HepG2 (cell line): ENCODE measurements around the gene DBN1. TPM values are rescaled to one million over a fixed set of nuclear protein-coding genes. Genes with fewer than 3 reads are reported as not detected.

Experiments used
- BCL6 ChIP-seq: IDR thresholded peaks from 2 replicates; pipeline ENCODE4 v1.6.1; 2016; ENCODE audit warnings: missing genetic modification reagents, missing compliant biosample characterization
- DRAP1 ChIP-seq: IDR thresholded peaks from 2 replicates; pipeline ENCODE4 v1.6.1; 2016; ENCODE audit warnings: missing genetic modification reagents, missing compliant biosample characterization
- ELF3 ChIP-seq: IDR thresholded peaks from 2 replicates; pipeline ENCODE4 v1.6.1; 2016; ENCODE audit warnings: missing genetic modification reagents, missing compliant biosample characterization
- HDAC6 ChIP-seq: fragments of 200-600 bp; sonication (generic); IDR thresholded peaks from 2 replicates; pipeline ENCODE4 v1.7.0; 2017; ENCODE audit warnings: mild to moderate bottlenecking, antibody characterized with exemption, low read length, low read depth
- MEIS2 ChIP-seq: sonication (generic); formaldehyde crosslinking; IDR thresholded peaks from 2 replicates; pipeline ENCODE4 v1.9.0; 2021; ENCODE audit warnings: mild to moderate bottlenecking, missing genetic modification reagents
- NCOA2 ChIP-seq: sonication (generic); formaldehyde crosslinking; IDR thresholded peaks from 2 replicates; pipeline ENCODE4 v1.8.0; 2022; ENCODE audit warnings: inconsistent platforms
- NR2C2 ChIP-seq: sonication (generic); formaldehyde crosslinking; IDR thresholded peaks from 2 replicates; pipeline ENCODE4 v1.4.0; 2020; ENCODE audit warnings: missing genetic modification reagents, mild to moderate bottlenecking, moderate library complexity, borderline replicate concordance
- SIX1 ChIP-seq: sonication (generic); formaldehyde crosslinking; IDR thresholded peaks from 2 replicates; pipeline ENCODE4 v1.4.0; 2020; ENCODE audit warnings: missing genetic modification reagents, borderline replicate concordance
- TAF1 ChIP-seq: sonication (generic); formaldehyde crosslinking; IDR thresholded peaks from 2 replicates; pipeline ENCODE4 v1.4.0; 2020; ENCODE audit warnings: missing genetic modification reagents
- TBX3 ChIP-seq: fragments of 450-650 bp; IDR thresholded peaks from 2 replicates; pipeline ENCODE4 v1.6.1; 2017; ENCODE audit warnings: antibody characterized with exemption, mild to moderate bottlenecking, inconsistent platforms, borderline replicate concordance
- TRIM22 ChIP-seq: fragments of 450-650 bp; IDR thresholded peaks from 2 replicates; pipeline ENCODE4 v1.6.1; 2017
- ZNF33B ChIP-seq: sonication (generic); formaldehyde crosslinking; IDR thresholded peaks from 2 replicates; pipeline ENCODE4 v1.5.1; 2020; ENCODE audit warnings: mild to moderate bottlenecking, missing genetic modification reagents
- polyA plus RNA-seq, 8 experiments: library from polyadenylated mRNA; depleted of rRNA in 3 of 8; stranded (reverse) in 7 of 8; unstranded in 1 of 8; fragments of >200 nt; fragmentation: Illumina TruSeq in 4 of 8; extraction: Trizol in 4 of 8; gene quantifications; 2 replicates each; pipeline versions ENCODE4 v1.2.1 to v1.2.3, GENCODE V29; 2011 to 2016; ENCODE audit warnings: low read depth in 4 of 8, missing spikeins in 1 of 8, mixed read lengths in 1 of 8; ENCODE audit not compliant: insufficient read depth in 1 of 8
- total RNA-seq, 5 experiments: library from RNA; depleted of rRNA; stranded (reverse); fragments of >200 nt; fragmentation: Illumina TruSeq; extraction: Trizol; gene quantifications; 2 replicates each; pipeline ENCODE4 v1.2.3, GENCODE V29; 2016; ENCODE audit warnings: low read depth in 1 of 5
- TF ChIP-seq, protein P1 (sequence below): sonication (generic); formaldehyde crosslinking; IDR thresholded peaks from 2 replicates; pipeline ENCODE4 v1.9.0; 2022; ENCODE audit warnings: low read depth, missing genetic modification reagents
- TF ChIP-seq, protein P2 (sequence below): sonication (generic); formaldehyde crosslinking; IDR thresholded peaks from 2 replicates; pipeline ENCODE4 v1.8.1; 2023; ENCODE audit warnings: mild to moderate bottlenecking, missing genetic modification reagents, borderline replicate concordance
- TF ChIP-seq, protein P3 (sequence below): sonication (generic); formaldehyde crosslinking; IDR thresholded peaks from 2 replicates; pipeline ENCODE4 v1.5.0; 2020; ENCODE audit warnings: mild to moderate bottlenecking, missing genetic modification reagents, borderline replicate concordance
- TF ChIP-seq, protein P4 (sequence below): IDR thresholded peaks from 2 replicates; pipeline ENCODE4 v1.6.1; 2016; ENCODE audit warnings: missing compliant biosample characterization, missing genetic modification reagents, borderline replicate concordance

The DBN1 gene
- total and polyA plus RNA-seq, 2 of the 13 experiments (the other 11 are each of a cell fraction or from before 2014, with no cell fraction given), result 27.0 to 37.3 TPM

GRCh38 chr5:177447611-177448243, 25.7 kb downstream of the DBN1 start (continued):
- TF ChIP-seq, protein P1, sequence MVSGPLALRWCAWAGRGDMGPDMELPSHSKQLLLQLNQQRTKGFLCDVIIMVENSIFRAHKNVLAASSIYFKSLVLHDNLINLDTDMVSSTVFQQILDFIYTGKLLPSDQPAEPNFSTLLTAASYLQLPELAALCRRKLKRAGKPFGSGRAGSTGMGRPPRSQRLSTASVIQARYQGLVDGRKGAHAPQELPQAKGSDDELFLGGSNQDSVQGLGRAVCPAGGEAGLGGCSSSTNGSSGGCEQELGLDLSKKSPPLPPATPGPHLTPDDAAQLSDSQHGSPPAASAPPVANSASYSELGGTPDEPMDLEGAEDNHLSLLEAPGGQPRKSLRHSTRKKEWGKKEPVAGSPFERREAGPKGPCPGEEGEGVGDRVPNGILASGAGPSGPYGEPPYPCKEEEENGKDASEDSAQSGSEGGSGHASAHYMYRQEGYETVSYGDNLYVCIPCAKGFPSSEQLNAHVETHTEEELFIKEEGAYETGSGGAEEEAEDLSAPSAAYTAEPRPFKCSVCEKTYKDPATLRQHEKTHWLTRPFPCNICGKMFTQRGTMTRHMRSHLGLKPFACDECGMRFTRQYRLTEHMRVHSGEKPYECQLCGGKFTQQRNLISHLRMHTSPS (CRISPR knock-in tag), result peak; percentile 97
- TF ChIP-seq, protein P2, sequence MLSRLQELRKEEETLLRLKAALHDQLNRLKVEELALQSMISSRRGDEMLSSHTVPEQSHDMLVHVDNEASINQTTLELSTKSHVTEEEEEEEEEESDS (CRISPR knock-in tag), result no peak
- peak; percentile 55; the same call in 1 of the 2 replicates for TF ChIP-seq ELF3 (CRISPR knock-in tag)
- TF ChIP-seq BCL6, result peak; percentile 20; the same call in 1 of the 2 replicates
- 0 out of 2 replicates have a peak, but pooled peaks have one; percentile 24 for TF ChIP-seq NCOA2 (CRISPR knock-in tag)
- TF ChIP-seq NR2C2, result peak; percentile 80
- TF ChIP-seq ZNF33B (CRISPR knock-in tag), result no peak
- TF ChIP-seq DRAP1 (CRISPR knock-in tag), result peak; percentile 73
- no peak for TF ChIP-seq TRIM22
- TF ChIP-seq HDAC6, result no peak
- 0 out of 2 replicates have a peak, but pooled peaks have one; percentile 51 for TF ChIP-seq TAF1
- TF ChIP-seq, protein P3, sequence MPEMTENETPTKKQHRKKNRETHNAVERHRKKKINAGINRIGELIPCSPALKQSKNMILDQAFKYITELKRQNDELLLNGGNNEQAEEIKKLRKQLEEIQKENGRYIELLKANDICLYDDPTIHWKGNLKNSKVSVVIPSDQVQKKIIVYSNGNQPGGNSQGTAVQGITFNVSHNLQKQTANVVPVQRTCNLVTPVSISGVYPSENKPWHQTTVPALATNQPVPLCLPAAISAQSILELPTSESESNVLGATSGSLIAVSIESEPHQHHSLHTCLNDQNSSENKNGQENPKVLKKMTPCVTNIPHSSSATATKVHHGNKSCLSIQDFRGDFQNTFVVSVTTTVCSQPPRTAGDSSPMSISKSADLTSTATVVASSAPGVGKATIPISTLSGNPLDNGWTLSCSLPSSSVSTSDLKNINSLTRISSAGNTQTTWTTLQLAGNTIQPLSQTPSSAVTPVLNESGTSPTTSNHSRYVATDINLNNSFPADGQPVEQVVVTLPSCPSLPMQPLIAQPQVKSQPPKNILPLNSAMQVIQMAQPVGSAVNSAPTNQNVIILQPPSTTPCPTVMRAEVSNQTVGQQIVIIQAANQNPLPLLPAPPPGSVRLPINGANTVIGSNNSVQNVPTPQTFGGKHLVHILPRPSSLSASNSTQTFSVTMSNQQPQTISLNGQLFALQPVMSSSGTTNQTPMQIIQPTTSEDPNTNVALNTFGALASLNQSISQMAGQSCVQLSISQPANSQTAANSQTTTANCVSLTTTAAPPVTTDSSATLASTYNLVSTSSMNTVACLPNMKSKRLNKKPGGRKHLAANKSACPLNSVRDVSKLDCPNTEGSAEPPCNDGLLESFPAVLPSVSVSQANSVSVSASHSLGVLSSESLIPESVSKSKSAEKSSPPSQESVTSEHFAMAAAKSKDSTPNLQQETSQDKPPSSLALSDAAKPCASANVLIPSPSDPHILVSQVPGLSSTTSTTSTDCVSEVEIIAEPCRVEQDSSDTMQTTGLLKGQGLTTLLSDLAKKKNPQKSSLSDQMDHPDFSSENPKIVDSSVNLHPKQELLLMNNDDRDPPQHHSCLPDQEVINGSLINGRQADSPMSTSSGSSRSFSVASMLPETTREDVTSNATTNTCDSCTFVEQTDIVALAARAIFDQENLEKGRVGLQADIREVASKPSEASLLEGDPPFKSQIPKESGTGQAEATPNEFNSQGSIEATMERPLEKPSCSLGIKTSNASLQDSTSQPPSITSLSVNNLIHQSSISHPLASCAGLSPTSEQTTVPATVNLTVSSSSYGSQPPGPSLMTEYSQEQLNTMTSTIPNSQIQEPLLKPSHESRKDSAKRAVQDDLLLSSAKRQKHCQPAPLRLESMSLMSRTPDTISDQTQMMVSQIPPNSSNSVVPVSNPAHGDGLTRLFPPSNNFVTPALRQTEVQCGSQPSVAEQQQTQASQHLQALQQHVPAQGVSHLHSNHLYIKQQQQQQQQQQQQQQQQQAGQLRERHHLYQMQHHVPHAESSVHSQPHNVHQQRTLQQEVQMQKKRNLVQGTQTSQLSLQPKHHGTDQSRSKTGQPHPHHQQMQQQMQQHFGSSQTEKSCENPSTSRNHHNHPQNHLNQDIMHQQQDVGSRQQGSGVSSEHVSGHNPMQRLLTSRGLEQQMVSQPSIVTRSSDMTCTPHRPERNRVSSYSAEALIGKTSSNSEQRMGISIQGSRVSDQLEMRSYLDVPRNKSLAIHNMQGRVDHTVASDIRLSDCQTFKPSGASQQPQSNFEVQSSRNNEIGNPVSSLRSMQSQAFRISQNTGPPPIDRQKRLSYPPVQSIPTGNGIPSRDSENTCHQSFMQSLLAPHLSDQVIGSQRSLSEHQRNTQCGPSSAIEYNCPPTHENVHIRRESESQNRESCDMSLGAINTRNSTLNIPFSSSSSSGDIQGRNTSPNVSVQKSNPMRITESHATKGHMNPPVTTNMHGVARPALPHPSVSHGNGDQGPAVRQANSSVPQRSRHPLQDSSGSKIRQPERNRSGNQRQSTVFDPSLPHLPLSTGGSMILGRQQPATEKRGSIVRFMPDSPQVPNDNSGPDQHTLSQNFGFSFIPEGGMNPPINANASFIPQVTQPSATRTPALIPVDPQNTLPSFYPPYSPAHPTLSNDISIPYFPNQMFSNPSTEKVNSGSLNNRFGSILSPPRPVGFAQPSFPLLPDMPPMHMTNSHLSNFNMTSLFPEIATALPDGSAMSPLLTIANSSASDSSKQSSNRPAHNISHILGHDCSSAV, result no peak
- TF ChIP-seq TBX3, result no peak
- TF ChIP-seq SIX1, result peak; percentile 13; the same call in 1 of the 2 replicates
- TF ChIP-seq, protein P4, sequence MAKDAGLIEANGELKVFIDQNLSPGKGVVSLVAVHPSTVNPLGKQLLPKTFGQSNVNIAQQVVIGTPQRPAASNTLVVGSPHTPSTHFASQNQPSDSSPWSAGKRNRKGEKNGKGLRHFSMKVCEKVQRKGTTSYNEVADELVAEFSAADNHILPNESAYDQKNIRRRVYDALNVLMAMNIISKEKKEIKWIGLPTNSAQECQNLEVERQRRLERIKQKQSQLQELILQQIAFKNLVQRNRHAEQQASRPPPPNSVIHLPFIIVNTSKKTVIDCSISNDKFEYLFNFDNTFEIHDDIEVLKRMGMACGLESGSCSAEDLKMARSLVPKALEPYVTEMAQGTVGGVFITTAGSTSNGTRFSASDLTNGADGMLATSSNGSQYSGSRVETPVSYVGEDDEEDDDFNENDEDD, result peak; percentile 77; the same call in 1 of the 2 replicates
- no peak; the same call in 1 of the 2 replicates for TF ChIP-seq MEIS2 (CRISPR knock-in tag)
